Stimulated activated CD4-positive, alpha-beta T cell treated with anti-CD3 and anti-CD28 coated beads, Interleukin-4, amount 100 ng/mL, for 48 hours (primary cell): ENCODE results near the gene GIGYF2.
"Not testable (repeated sequence)": the region's sequence is repeated elsewhere in the genome, so short reads cannot be mapped to it uniquely, and the experiment has no call there.

Source experiments
- DNase-seq, 2 donors: peaks; one replicate each; pipeline ENCODE4 v3.0.0-alpha.2; 2020; ENCODE audit warnings: low read depth in 2 of 2

The GIGYF2 gene

GRCh38 chr2:232687382-232688160 is 9.6 kb upstream of the GIGYF2 start:
- DNase-seq, result no peak

- no peak for DNase-seq
These were observed 8.9 kb upstream of the GIGYF2 start for GRCh38 chr2:232688201-232688600.

- no peak for DNase-seq
These were observed 7.8 kb upstream of the GIGYF2 start for GRCh38 chr2:232689152-232689910.

GRCh38 chr2:232691117-232691516 is 6.0 kb upstream of the GIGYF2 start:
- DNase-seq, result not testable (repeated sequence)

- no peak for DNase-seq
These were observed 3.8 kb upstream of the GIGYF2 start for GRCh38 chr2:232693344-232693743.

- DNase-seq, result no peak
These were observed 497 bp upstream of the GIGYF2 start for GRCh38 chr2:232696609-232697058.

- peak in 1 of 2 donors; percentile 10 for DNase-seq
These were observed 628 bp downstream of the GIGYF2 start for GRCh38 chr2:232697807-232698110.

GRCh38 chr2:232698556-232699091 is 1.5 kb downstream of the GIGYF2 start:
- no peak for DNase-seq

GRCh38 chr2:232699110-232699509 is 2.0 kb downstream of the GIGYF2 start:
- no peak for DNase-seq

GRCh38 chr2:232700154-232700553 is 3.0 kb downstream of the GIGYF2 start:
- no peak for DNase-seq

- DNase-seq, result no peak
These were observed 9.9 kb downstream of the GIGYF2 start for GRCh38 chr2:232707076-232707475.

- DNase-seq, result no peak
These were observed 16.4 kb downstream of the GIGYF2 start for GRCh38 chr2:232713505-232713904.

- DNase-seq, result no peak
These were observed 17.8 kb downstream of the GIGYF2 start for GRCh38 chr2:232714969-232715368.

- not testable (repeated sequence) for DNase-seq
These were observed 22.9 kb downstream of the GIGYF2 start for GRCh38 chr2:232720056-232720455.

GRCh38 chr2:232721261-232721660 is 24.1 kb downstream of the GIGYF2 start:
- DNase-seq, result no peak

- DNase-seq, result no peak
These were observed 24.8 kb downstream of the GIGYF2 start for GRCh38 chr2:232721882-232722281.

GRCh38 chr2:232723027-232723426 is 25.9 kb downstream of the GIGYF2 start:
- no peak for DNase-seq

GRCh38 chr2:232728785-232729184 is 31.7 kb downstream of the GIGYF2 start:
- no peak for DNase-seq

- DNase-seq, result no peak
These were observed 34.3 kb downstream of the GIGYF2 start for GRCh38 chr2:232731470-232731869.

- DNase-seq, result no peak
These were observed 44.2 kb downstream of the GIGYF2 start for GRCh38 chr2:232741294-232741693.

GRCh38 chr2:232741972-232742371 is 44.8 kb downstream of the GIGYF2 start:
- no peak for DNase-seq

GRCh38 chr2:232744963-232745362 is 47.8 kb downstream of the GIGYF2 start:
- DNase-seq, result no peak

GRCh38 chr2:232748038-232748437 is 50.9 kb downstream of the GIGYF2 start:
- no peak for DNase-seq
